ENCODE measurements around the gene TAS1R2. TPM values are rescaled to one million over a fixed set of nuclear protein-coding genes. Genes with fewer than 3 reads are reported as not detected.

The TAS1R2 gene
- total RNA-seq, 3 donors from 2014 or later (not counting 1 experiment from before 2014, with no cell fraction given), result not detected

DNA sequence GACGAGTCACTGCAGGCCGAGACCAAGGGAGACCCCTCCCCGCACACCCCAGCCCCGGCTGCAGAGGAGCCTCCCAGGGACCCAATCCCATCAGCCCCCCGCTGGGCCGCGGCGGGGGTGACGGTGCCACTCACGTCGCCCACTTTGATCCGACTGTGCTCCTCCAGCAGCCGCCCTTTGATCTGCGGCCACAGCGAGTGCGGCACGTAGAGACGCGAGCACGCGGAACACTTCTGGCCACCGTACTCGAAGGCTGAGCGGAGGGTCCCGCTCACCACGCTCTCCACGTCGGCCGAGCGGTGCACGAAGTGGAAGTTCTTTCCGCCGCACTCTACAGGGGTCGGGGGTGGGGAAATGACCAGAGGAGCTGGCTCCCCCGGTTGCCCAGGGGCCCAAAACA lies 17.8 kb upstream of the TAS1R2 start:
- no peaks in the 10 kb centered on the region for H3K36me3 Mint-ChIP-seq
- H3K9me3 Mint-ChIP-seq, result no peaks in the 10 kb centered on the region
- DNase-seq (no peak), ATAC-seq (no peak)
- Histone ChIP-seq H3K36me3 (ENCODE audit: control insufficient read depth, insufficient read depth, low read length) (no peaks in the 10 kb centered on the region), H3K27ac (ENCODE audit: low read length) (no peak overlapping the region), H3K4me1 (ENCODE audit: control insufficient read depth, insufficient read depth, low read length) (no peaks in the 10 kb centered on the region), H3K27me3 (ENCODE audit: control insufficient read depth, insufficient read depth, low read length) (no peaks in the 10 kb centered on the region), H3K9me3 (ENCODE audit: control insufficient read depth, insufficient read depth, low read length) (no peaks in the 10 kb centered on the region), H3K4me3 (ENCODE audit: low read length) (no peak overlapping the region)
- TF ChIP-seq, protein P1, sequence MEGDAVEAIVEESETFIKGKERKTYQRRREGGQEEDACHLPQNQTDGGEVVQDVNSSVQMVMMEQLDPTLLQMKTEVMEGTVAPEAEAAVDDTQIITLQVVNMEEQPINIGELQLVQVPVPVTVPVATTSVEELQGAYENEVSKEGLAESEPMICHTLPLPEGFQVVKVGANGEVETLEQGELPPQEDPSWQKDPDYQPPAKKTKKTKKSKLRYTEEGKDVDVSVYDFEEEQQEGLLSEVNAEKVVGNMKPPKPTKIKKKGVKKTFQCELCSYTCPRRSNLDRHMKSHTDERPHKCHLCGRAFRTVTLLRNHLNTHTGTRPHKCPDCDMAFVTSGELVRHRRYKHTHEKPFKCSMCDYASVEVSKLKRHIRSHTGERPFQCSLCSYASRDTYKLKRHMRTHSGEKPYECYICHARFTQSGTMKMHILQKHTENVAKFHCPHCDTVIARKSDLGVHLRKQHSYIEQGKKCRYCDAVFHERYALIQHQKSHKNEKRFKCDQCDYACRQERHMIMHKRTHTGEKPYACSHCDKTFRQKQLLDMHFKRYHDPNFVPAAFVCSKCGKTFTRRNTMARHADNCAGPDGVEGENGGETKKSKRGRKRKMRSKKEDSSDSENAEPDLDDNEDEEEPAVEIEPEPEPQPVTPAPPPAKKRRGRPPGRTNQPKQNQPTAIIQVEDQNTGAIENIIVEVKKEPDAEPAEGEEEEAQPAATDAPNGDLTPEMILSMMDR (IDR thresholded peaks at IDR 0.05), result no peak
- H3K27ac Mint-ChIP-seq, result no peak overlapping the region
- H3K27me3 Mint-ChIP-seq (ENCODE audit: low read depth in 2 of 2), result no peaks in the 10 kb centered on the region
- no peak overlapping the region for H3K4me3 Mint-ChIP-seq
- H3K4me1 Mint-ChIP-seq, result no peaks in the 10 kb centered on the region
- intact Hi-C loops (cut with micrococcal nuclease), result no loop called here
- 93% methylated on average over 35 of the region's 35 CpGs for WGBS (ENCODE audit: insufficient coverage)

DNA sequence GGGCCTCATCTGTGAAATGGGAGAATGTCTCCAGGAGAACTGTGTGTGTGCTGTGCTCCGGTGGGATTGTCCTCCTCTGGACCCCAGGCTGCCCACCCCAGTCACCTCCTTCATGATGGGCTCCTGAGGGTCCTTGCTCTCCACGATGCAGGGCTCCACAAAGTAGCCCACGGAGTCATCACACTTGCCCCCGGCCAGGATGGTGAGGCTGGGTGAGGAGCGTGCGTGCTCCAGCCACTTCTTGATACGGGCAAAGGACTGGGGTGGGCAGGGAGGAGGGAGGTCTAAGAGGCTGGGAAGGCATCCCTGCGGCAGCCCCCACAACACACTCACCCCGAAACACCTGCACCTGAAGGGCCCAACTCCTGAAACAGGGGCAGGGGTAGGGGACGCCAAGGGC lies 16.8 kb upstream of the TAS1R2 start:
- ATAC-seq (no peak), DNase-seq (no peak)
- Mint-ChIP-seq H3K27me3 (ENCODE audit: low read depth in 2 of 2) (no peaks in the 10 kb centered on the region), H3K4me1 (no peaks in the 10 kb centered on the region), H3K4me3 (no peak overlapping the region), H3K27ac (no peak overlapping the region), H3K36me3 (no peaks in the 10 kb centered on the region), H3K9me3 (no peaks in the 10 kb centered on the region)
- no peaks in the 10 kb centered on the region for H3K27me3 ChIP-seq (ENCODE audit: control insufficient read depth, insufficient read depth, low read length)
- H3K4me1 ChIP-seq (ENCODE audit: control insufficient read depth, insufficient read depth, low read length), result no peaks in the 10 kb centered on the region
- intact Hi-C loops (cut with micrococcal nuclease), result no loop called here
- TF ChIP-seq, protein P1 (IDR thresholded peaks at IDR 0.05), result no peak
- no peaks in the 10 kb centered on the region for H3K9me3 ChIP-seq (ENCODE audit: control insufficient read depth, insufficient read depth, low read length)
- no peaks in the 10 kb centered on the region for H3K36me3 ChIP-seq (ENCODE audit: control insufficient read depth, insufficient read depth, low read length)
- H3K27ac ChIP-seq (ENCODE audit: low read length), result no peak overlapping the region
- no peak overlapping the region for H3K4me3 ChIP-seq (ENCODE audit: low read length)
- 86% methylated on average over 6 of the region's 10 CpGs for WGBS (ENCODE audit: insufficient coverage)

DNA sequence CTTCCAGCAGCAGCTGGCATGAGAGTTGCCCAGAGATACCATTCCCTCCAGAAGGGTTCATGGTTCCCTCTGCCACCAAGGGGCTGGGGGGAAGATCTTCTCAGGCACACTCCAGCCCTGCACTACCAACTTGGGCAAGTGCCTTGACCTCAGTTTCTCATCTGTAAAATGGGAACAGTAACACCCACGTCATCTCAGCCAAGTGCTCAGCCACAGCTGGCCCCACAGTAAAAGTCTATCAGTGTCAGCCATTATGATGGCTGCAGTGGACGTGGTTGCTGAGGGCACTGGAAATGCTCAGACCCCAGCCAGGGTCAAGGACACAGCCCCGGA lies 16.3 kb upstream of the TAS1R2 start:
- no peak overlapping the region for H3K4me3 ChIP-seq (ENCODE audit: low read length)
- no peak overlapping the region for H3K4me3 Mint-ChIP-seq
- 81% methylated on average over 3 of the region's 3 CpGs for WGBS (ENCODE audit: insufficient coverage)
- H3K27me3 ChIP-seq (ENCODE audit: control insufficient read depth, insufficient read depth, low read length), result no peaks in the 10 kb centered on the region
- no peak overlapping the region for H3K27ac Mint-ChIP-seq
- H3K4me1 ChIP-seq (ENCODE audit: control insufficient read depth, insufficient read depth, low read length), result no peaks in the 10 kb centered on the region
- H3K9me3 Mint-ChIP-seq, result no peaks in the 10 kb centered on the region
- intact Hi-C loops (cut with micrococcal nuclease), result loop anchor here (1.0 kb wide), 1 partner anchor 278 kb away; no protein-coding TSS in a partner anchor
- DNase-seq, result no peak
- TF ChIP-seq, protein P1 (IDR thresholded peaks at IDR 0.05), result no peak
- H3K4me1 Mint-ChIP-seq, result no peaks in the 10 kb centered on the region
- ATAC-seq, result no peak
- H3K36me3 Mint-ChIP-seq, result no peaks in the 10 kb centered on the region
- H3K9me3 ChIP-seq (ENCODE audit: control insufficient read depth, insufficient read depth, low read length), result no peaks in the 10 kb centered on the region
- H3K36me3 ChIP-seq (ENCODE audit: control insufficient read depth, insufficient read depth, low read length), result no peaks in the 10 kb centered on the region
- no peaks in the 10 kb centered on the region for H3K27me3 Mint-ChIP-seq (ENCODE audit: low read depth in 2 of 2)
- H3K27ac ChIP-seq (ENCODE audit: low read length), result no peak overlapping the region

DNA sequence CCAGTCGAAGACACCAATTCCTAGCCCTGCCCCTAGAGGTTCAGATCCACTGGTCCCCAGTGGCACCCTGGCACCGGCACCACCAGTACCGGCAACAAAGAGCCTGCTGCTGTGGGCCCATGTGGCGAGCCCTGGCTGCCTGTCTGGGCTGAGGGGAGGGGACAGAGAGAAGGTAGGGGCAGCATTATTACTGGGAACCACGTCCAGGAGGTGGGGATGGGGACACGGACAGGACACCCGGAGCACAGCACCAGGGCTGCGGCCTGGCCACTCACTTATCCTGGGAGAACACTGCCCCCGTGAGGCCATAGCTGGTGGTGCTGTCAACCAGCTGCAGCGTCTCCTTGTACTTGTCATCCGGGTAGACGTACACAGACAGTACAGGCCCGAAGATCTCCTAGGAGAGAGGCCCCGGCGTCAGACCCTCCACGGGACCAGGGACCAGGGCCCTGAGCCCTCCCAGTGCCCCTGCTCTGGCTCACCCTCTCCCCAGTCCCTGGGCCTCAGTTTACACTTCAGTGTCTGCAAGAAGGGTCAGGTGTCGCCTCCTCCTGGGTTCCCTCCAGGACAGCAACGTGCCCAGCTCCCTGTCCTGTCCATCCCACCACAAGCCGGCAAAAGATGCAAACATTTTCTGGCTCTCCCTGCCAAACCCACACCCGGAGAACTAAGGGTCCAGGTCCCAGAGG lies 15.8 kb upstream of the TAS1R2 start:
- Histone ChIP-seq H3K4me3 (ENCODE audit: low read length) (no peak overlapping the region), H3K4me1 (ENCODE audit: control insufficient read depth, insufficient read depth, low read length) (no peaks in the 10 kb centered on the region), H3K36me3 (ENCODE audit: control insufficient read depth, insufficient read depth, low read length) (no peaks in the 10 kb centered on the region), H3K27ac (ENCODE audit: low read length) (no peak overlapping the region), H3K9me3 (ENCODE audit: control insufficient read depth, insufficient read depth, low read length) (no peaks in the 10 kb centered on the region), H3K27me3 (ENCODE audit: control insufficient read depth, insufficient read depth, low read length) (no peaks in the 10 kb centered on the region)
- intact Hi-C loops (cut with micrococcal nuclease), result loop anchor here (1.0 kb wide), 1 partner anchor 278 kb away; no protein-coding TSS in a partner anchor
- Mint-ChIP-seq H3K4me1 (no peaks in the 10 kb centered on the region), H3K4me3 (no peak overlapping the region), H3K27me3 (ENCODE audit: low read depth in 2 of 2) (no peaks in the 10 kb centered on the region), H3K36me3 (no peaks in the 10 kb centered on the region), H3K9me3 (no peaks in the 10 kb centered on the region), H3K27ac (no peak overlapping the region)
- ATAC-seq (peak; percentile 70 to 87 (median 80)), DNase-seq (peak; percentile 66 to 78)
- 59% methylated on average over 20 of the region's 20 CpGs for WGBS (ENCODE audit: insufficient coverage)
- TF ChIP-seq, protein P1 (IDR thresholded peaks at IDR 0.05), result peak; percentile 75

Measured in natural killer cell (primary cell).